NOMO-1 treated with DMSO at 0.1 percent for 48 hours (cell line): ENCODE data around the gene BEAN1.
"Not testable (repeated sequence)": the region's sequence is repeated elsewhere in the genome, so short reads cannot be mapped to it uniquely, and the experiment has no call there.

ENCODE experiments used
- DNase-seq: peaks from one replicate; lab custom pipeline; 2025; ENCODE audit not compliant: unreplicated experiment; lab: John Stamatoyannopoulos, UW

The BEAN1 gene

GRCh38 chr16:66503612-66504011 is 76.5 kb downstream of the BEAN1 start:
- no peak for DNase-seq

- no peak for DNase-seq
Measured at GRCh38 chr16:66507731-66508239, 80.7 kb downstream of the BEAN1 start.

- no peak for DNase-seq
Measured at GRCh38 chr16:66508248-66508913, 81.3 kb downstream of the BEAN1 start.

- no peak for DNase-seq
Measured at GRCh38 chr16:66508914-66509496, 81.9 kb downstream of the BEAN1 start.

- no peak for DNase-seq
Measured at GRCh38 chr16:66509576-66509975, 82.5 kb downstream of the BEAN1 start.

- DNase-seq, result no peak
Measured at GRCh38 chr16:66510298-66510697, 83.2 kb downstream of the BEAN1 start.

GRCh38 chr16:66510711-66511601 is 83.9 kb downstream of the BEAN1 start:
- no peak for DNase-seq

- DNase-seq, result no peak
Measured at GRCh38 chr16:66511602-66512271, 84.6 kb downstream of the BEAN1 start.

- DNase-seq, result no peak
Measured at GRCh38 chr16:66512272-66513110, 85.4 kb downstream of the BEAN1 start.

GRCh38 chr16:66513111-66513723 is 86.1 kb downstream of the BEAN1 start:
- no peak for DNase-seq

- DNase-seq, result not testable (repeated sequence)
Measured at GRCh38 chr16:66514391-66514790, 87.3 kb downstream of the BEAN1 start.

DNA sequence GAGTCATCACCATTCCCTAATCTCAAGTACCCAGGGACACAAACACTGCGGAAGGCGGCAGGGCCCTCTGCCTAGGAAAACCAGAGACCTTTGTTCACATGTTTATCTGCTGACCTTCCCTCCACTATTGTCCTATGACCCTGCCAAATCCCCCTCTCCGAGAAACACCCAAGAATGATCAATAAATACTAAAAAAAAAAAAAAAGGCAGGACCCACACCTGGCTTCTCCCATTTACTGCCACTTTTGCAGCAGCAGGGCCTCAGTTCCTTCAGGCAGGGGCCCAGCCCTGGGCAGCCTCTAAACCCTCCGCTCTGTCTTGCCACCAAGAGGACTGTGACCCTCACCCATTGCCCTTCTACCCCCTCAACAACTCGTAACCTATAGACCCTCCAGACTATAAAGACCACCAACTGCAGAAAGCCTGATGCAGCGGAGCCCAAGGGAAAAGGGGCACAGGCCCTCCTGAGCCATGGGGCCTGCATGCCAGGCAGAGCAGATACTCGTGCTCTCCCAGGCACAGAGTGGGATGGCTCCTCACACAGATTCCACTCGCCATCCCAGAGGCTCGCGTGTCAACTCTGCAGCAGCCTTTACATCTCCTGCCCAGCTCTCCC is 88.0 kb downstream of the BEAN1 start:
- DNase-seq, result not testable (repeated sequence)

DNA sequence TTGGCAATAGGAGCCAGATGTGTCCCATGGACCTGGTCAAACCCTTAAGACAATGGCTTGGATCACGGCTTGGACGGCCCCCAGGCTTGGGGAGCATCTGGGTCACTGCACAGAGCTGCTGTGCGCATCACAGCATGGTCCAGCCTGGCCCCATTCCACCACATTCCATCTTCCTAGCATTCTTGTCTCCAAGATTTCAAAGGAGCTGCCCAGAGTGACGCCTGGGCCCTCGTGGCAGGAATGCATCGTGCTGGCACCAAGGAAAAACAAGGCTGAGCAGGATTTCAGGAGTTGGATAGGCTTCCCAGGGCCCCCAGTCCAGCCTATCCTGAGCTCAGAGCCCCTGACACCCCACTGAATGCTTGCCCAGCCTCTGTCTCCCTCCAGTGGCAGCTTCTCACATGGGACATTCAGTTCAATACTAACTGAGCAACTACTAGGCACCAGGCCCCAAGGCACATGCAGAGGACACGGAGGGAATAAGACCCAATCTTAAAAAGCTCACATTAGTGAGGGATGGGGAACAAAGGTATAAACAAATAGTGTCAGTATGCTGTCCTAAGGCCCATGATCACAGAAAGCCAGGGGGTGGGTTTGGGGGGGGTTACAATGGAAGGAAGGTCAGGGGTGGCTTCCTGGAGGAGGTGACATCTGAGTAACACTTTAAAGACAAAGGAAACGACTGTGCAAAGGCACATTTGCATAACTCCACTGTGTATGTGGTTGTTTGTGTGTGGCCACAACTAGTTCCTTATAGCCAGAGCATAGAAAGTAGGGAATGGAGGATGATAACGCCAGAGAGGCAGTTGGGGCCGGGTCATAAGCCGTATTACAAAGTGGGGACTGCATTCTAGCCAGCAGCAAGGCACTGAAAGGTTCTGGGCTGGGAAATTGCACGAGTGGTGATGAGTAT is 88.8 kb downstream of the BEAN1 start:
- DNase-seq, result peak; percentile 26

- DNase-seq, result no peak
Measured at GRCh38 chr16:66516509-66516807, 89.4 kb downstream of the BEAN1 start.

GRCh38 chr16:66516808-66517585 is 89.9 kb downstream of the BEAN1 start:
- DNase-seq, result peak; percentile 99

DNA sequence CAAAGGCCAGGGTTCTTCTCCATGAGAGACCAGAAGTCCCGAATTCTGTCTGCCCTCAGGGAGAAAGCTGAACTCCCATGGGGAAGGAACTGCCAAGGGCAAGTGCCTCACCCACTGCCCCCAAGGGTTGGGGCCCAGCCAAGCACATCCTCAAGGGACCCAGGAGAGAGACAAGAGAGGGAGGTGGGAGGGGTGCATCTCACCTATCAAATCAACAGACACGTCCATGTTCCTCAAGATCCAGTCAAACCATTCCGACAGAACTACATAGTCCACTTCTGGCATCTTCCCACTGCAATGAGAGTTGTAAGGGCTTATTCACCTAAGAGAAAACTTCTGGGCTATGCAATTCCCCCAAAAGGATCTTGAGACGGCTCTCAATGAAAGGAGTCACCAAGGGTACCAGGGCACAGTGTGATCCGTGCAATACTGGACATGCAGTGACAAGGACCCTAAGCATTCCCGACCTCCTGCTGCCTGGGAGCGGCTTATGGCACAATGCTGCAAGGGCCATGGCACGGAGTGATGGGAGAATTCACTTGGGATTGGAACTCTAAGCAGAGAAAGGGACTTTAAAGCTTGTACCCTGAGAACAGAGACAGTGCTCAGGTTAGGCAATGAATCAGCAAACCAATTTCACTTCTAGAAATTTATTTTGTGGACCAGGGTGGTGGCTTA is 90.6 kb downstream of the BEAN1 start:
- no peak for DNase-seq
